ENCODE measurements around the gene CPNE7. TPM values are rescaled to one million over a fixed set of nuclear protein-coding genes. Genes with fewer than 3 reads are reported as not detected.

The CPNE7 gene
- polyA plus RNA-seq, 3 donors = not detected

- Histone ChIP-seq H3K4me3 (replicated peaks in 1 of 3; ENCODE audit: low read depth in 2 of 3, low read length in 3 of 3) (no peak overlapping the region), H4K20me1 (ENCODE audit: insufficient read depth, low read length) (peaks cover 16% of the 10 kb centered on the region), H3K4me2 (replicated peaks; ENCODE audit: extremely low read depth, low read length, poor library complexity, severe bottlenecking) (no peak overlapping the region), H3K9ac (ENCODE audit: insufficient read depth, low read length, poor library complexity, severe bottlenecking) (no peak overlapping the region), H3K9me3 (replicated peaks in 1 of 2; ENCODE audit: control insufficient read depth in 1 of 2, insufficient read depth in 1 of 2, low read length in 2 of 2) (no peaks in the 10 kb centered on the region), H3K27me3 (ENCODE audit: control insufficient read depth in 2 of 2, insufficient read depth in 2 of 2, low read length in 2 of 2) (no peaks in the 10 kb centered on the region), H3K4me1 (ENCODE audit: control insufficient read depth in 1 of 2, insufficient read depth in 2 of 2, low read length in 2 of 2) (peaks cover 21 to 23% of the 10 kb centered on the region in 2 donors), H3K27ac (ENCODE audit: low read depth in 1 of 2, low read length in 2 of 2) (no peak overlapping the region), H2AFZ (ENCODE audit: insufficient read depth, low read depth, low read length, poor library complexity, severe bottlenecking) (no peak overlapping the region), H3K79me2 (ENCODE audit: insufficient read depth, low read length) (no peaks in the 10 kb centered on the region), H3K36me3 (replicated peaks in 1 of 2; ENCODE audit: control insufficient read depth in 1 of 2, insufficient read depth in 2 of 2, low read length in 2 of 2) (peaks cover 37 to 59% of the 10 kb centered on the region in 2 donors)
- Mint-ChIP-seq H3K27ac (peak overlapping the region in 2 of 7 donors; percentile 60), H3K9me3 (peaks cover 0 to 2% (median 0%) of the 10 kb centered on the region in 7 donors), H3K36me3 (peaks cover 47 to 69% of the 10 kb centered on the region in 2 donors), H3K27me3 (ENCODE audit: low read depth in 3 of 3) (peaks cover 0 to 1% (median 0%) of the 10 kb centered on the region in 3 donors), H3K4me1 (peaks cover 22% of the 10 kb centered on the region), H3K4me3 (no peak overlapping the region)
- TF ChIP-seq CTCF (IDR thresholded peaks at IDR 0.05) = no peak
- intact Hi-C loops (cut with micrococcal nuclease) = no loop called here
- 98% methylated on average over 12 of the region's 12 CpGs for WGBS (ENCODE audit: insufficient coverage)
- DNase-seq = no peak
Observed at GRCh38 chr16:89538286-89538685, 37.3 kb upstream of the CPNE7 start.

GRCh38 chr16:89540557-89540956 lies 35.0 kb upstream of the CPNE7 start:
- Mint-ChIP-seq H3K36me3 (peaks cover 50 to 78% of the 10 kb centered on the region in 2 donors), H3K27ac (peak overlapping the region in 3 of 7 donors; percentile 46 to 61 (median 59)), H3K9me3 (peaks cover 0 to 2% (median 0%) of the 10 kb centered on the region in 7 donors), H3K27me3 (ENCODE audit: low read depth in 3 of 3) (no peaks in the 10 kb centered on the region), H3K4me1 (no peaks in the 10 kb centered on the region), H3K4me3 (no peak overlapping the region)
- no peak for DNase-seq
- Histone ChIP-seq H3K36me3 (replicated peaks in 1 of 2; ENCODE audit: control insufficient read depth in 1 of 2, insufficient read depth in 2 of 2, low read length in 2 of 2) (peaks cover 50 to 70% of the 10 kb centered on the region in 2 donors), H3K4me3 (replicated peaks in 1 of 3; ENCODE audit: low read depth in 2 of 3, low read length in 3 of 3) (no peak overlapping the region), H3K4me2 (replicated peaks; ENCODE audit: extremely low read depth, low read length, poor library complexity, severe bottlenecking) (no peak overlapping the region), H3K27ac (ENCODE audit: low read depth in 1 of 2, low read length in 2 of 2) (no peak overlapping the region), H3K9me3 (replicated peaks in 1 of 2; ENCODE audit: control insufficient read depth in 1 of 2, insufficient read depth in 1 of 2, low read length in 2 of 2) (no peaks in the 10 kb centered on the region), H4K20me1 (ENCODE audit: insufficient read depth, low read length) (peaks cover 6% of the 10 kb centered on the region), H3K9ac (ENCODE audit: insufficient read depth, low read length, poor library complexity, severe bottlenecking) (no peak overlapping the region), H3K4me1 (ENCODE audit: control insufficient read depth in 1 of 2, insufficient read depth in 2 of 2, low read length in 2 of 2) (peaks cover 0 to under 1% of the 10 kb centered on the region in 2 donors), H3K79me2 (ENCODE audit: insufficient read depth, low read length) (no peaks in the 10 kb centered on the region), H2AFZ (ENCODE audit: insufficient read depth, low read depth, low read length, poor library complexity, severe bottlenecking) (no peak overlapping the region), H3K27me3 (ENCODE audit: control insufficient read depth in 2 of 2, insufficient read depth in 2 of 2, low read length in 2 of 2) (no peaks in the 10 kb centered on the region)
- 96% methylated on average over 13 of the region's 13 CpGs for WGBS (ENCODE audit: insufficient coverage)
- no peak for TF ChIP-seq CTCF (IDR thresholded peaks at IDR 0.05)
- intact Hi-C loops (cut with micrococcal nuclease) = no loop called here
